K562 (cell line): Measurements from ENCODE around the gene COQ2. TPM values are rescaled to one million over a fixed set of nuclear protein-coding genes. Genes with fewer than 3 reads are reported as not detected.

Experiments used
- ATAC-seq: fragments of 200-7000 bp; cut with Tn5 transposase; 3 replicates; pipeline ENCODE4 v1.9.1; 2020; ENCODE audit warnings: moderate library complexity
- BruUV-seq: library from RNA; stranded (reverse); fragments of 400-500 nt; replicated peaks from 2 replicates; lab custom pipeline; 2021; lab: Mats Ljungman, UMichigan
- CTCF ChIA-PET: fragments of 300-600 bp; formaldehyde crosslinking; extraction: SDS; loops from one replicate; lab custom pipeline; 2021; ENCODE audit warnings: low intra/inter-chr PET ratio; lab: Yijun Ruan, JAX
- POLR2A ChIA-PET: fragments of 300-600, 350-650 bp; sonication (Branson Sonifier 250); formaldehyde crosslinking; extraction: SDS; loops from one replicate; lab custom pipeline; 2021; ENCODE audit warnings: antibody characterized with exemption, inconsistent platforms; lab: Yijun Ruan, JAX
- DNase-seq, 4 experiments: peaks; one replicate each; pipeline versions ENCODE4 v3.0.0 to v3.0.0-alpha.2; 2011 to 2018; ENCODE audit warnings: low spot score in 3 of 4, mixed read lengths in 3 of 4; ENCODE audit errors: extremely low read depth in 1 of 4
- FAIRE-seq: peaks from 2 replicates; lab custom pipeline; 2011; peaks lifted over from hg19 to GRCh38; lab: Jason Lieb, UNC
- H2AFZ ChIP-seq: 2 replicates; pipeline ENCODE4 v1.6.0; 2011; ENCODE audit warnings: low read depth, low read length, control low read depth, inconsistent platforms
- H3K27ac ChIP-seq: fragments of 200-600 bp; 3 replicates; pipeline ENCODE4 v1.8.0; 2011; ENCODE audit warnings: low read depth, mild to moderate bottlenecking, control low read depth, inconsistent platforms, low read length, moderate library complexity, mixed read lengths; ENCODE audit errors: extremely low read depth
- H3K27me3 ChIP-seq, 2 experiments: fragments of 300-600 bp in 1 of 2; 2 replicates in 1 of 2; 3 replicates in 1 of 2; pipeline versions ENCODE4 v1.6.0 to v1.8.0; 2011; ENCODE audit warnings: inconsistent platforms in 2 of 2, low read length in 2 of 2, mild to moderate bottlenecking in 1 of 2, mixed read lengths in 1 of 2, moderate library complexity in 1 of 2; ENCODE audit not compliant: control insufficient read depth in 2 of 2, insufficient read depth in 2 of 2
- H3K36me3 ChIP-seq: fragments of 300-600 bp; 3 replicates; pipeline ENCODE4 v1.8.0; 2011; ENCODE audit warnings: mild to moderate bottlenecking, low read length, inconsistent platforms; ENCODE audit not compliant: control insufficient read depth, insufficient read depth
- H3K4me1 ChIP-seq, 2 experiments: fragments of 200-600 bp in 1 of 2; replicated peaks in 1 of 2; 2 replicates in 1 of 2; 3 replicates in 1 of 2; pipeline versions ENCODE4 v1.5.1 to v1.8.0; 2011; ENCODE audit warnings: inconsistent platforms in 2 of 2, low read length in 2 of 2, mild to moderate bottlenecking in 1 of 2, mixed read lengths in 1 of 2, moderate library complexity in 1 of 2; ENCODE audit not compliant: control insufficient read depth in 2 of 2, insufficient read depth in 2 of 2
- H3K4me2 ChIP-seq: 2 replicates; pipeline ENCODE4 v1.6.1; 2011; ENCODE audit warnings: low read length, control low read depth, inconsistent platforms, mixed read lengths; ENCODE audit not compliant: insufficient read depth
- H3K4me3 ChIP-seq: fragments of 200-600 bp; sonication (generic), shearing (Covaris generic); 2 replicates; pipeline ENCODE4 v1.5.1; 2016; ENCODE audit warnings: control low read depth, inconsistent platforms
- H3K79me2 ChIP-seq: fragments of 200-600 bp; 3 replicates; pipeline ENCODE4 v1.8.0; 2011; ENCODE audit warnings: low read length, inconsistent platforms; ENCODE audit not compliant: control insufficient read depth, insufficient read depth
- H3K9ac ChIP-seq, 2 experiments: 2 replicates each; pipeline versions ENCODE4 v1.6.0 to v1.6.1; 2011; ENCODE audit warnings: low read depth in 2 of 2, low read length in 2 of 2, control low read depth in 1 of 2, inconsistent platforms in 1 of 2, mild to moderate bottlenecking in 1 of 2, mixed read lengths in 1 of 2; ENCODE audit not compliant: insufficient read depth in 1 of 2
- H3K9me1 ChIP-seq: one replicate; pipeline ENCODE4 v1.6.0; 2011; ENCODE audit warnings: inconsistent platforms, mild to moderate bottlenecking, low read length, moderate library complexity; ENCODE audit not compliant: control insufficient read depth, insufficient read depth
- H3K9me3 ChIP-seq: replicated peaks from 2 replicates; pipeline ENCODE4 v1.5.1; 2011; ENCODE audit warnings: low read depth, low read length, inconsistent platforms; ENCODE audit not compliant: control insufficient read depth, insufficient read depth
- H4K20me1 ChIP-seq: replicated peaks from 2 replicates; pipeline ENCODE4 v1.6.1; 2011; ENCODE audit warnings: low read length, inconsistent platforms, mixed read lengths; ENCODE audit not compliant: control insufficient read depth, insufficient read depth
- CEBPB ChIP-seq: fragments of 450-650 bp; IDR thresholded peaks from 2 replicates; pipeline ENCODE4 v1.6.1; 2016; ENCODE audit warnings: missing genetic modification characterization, missing compliant biosample characterization
- CEBPG ChIP-seq, 3 experiments: fragments of 200-800 bp in 1 of 3; sonication (Bioruptor generic) in 1 of 3; sonication (generic) in 1 of 3; formaldehyde crosslinking in 1 of 3; IDR thresholded peaks in 2 of 3; conservative IDR thresholded peaks in 1 of 3; 2 replicates each; pipeline versions ENCODE4 v1.6.1 to v1.8.0; 2016 to 2022; ENCODE audit warnings: missing compliant biosample characterization in 2 of 3, missing genetic modification characterization in 2 of 3, mild to moderate bottlenecking in 1 of 3, missing genetic modification reagents in 1 of 3
- ELF1 ChIP-seq: fragments of 200-800 bp; sonication (Bioruptor generic); IDR thresholded peaks from 2 replicates; pipeline ENCODE4 v1.6.1; 2016; ENCODE audit warnings: missing genetic modification characterization, missing compliant biosample characterization
- EP300 ChIP-seq: IDR thresholded peaks from 2 replicates; pipeline ENCODE4 v1.6.1; 2012; ENCODE audit warnings: low read length, improper control_type of control experiment
- GABPA ChIP-seq: fragments of 200-800 bp; sonication (Bioruptor generic); conservative IDR thresholded peaks from 2 replicates; pipeline ENCODE4 v1.6.1; 2016; ENCODE audit warnings: low read depth, missing genetic modification characterization, missing compliant biosample characterization
- ILK ChIP-seq: fragments of 450-650 bp; IDR thresholded peaks from 2 replicates; pipeline ENCODE4 v1.6.1; 2016; ENCODE audit warnings: missing genetic modification characterization, low read depth, mild to moderate bottlenecking, missing compliant biosample characterization, moderate library complexity, borderline replicate concordance
- SUPT5H ChIP-seq: fragments of 450-650 bp; IDR thresholded peaks from 2 replicates; pipeline ENCODE4 v1.6.1; 2016
- TCF3 ChIP-seq: sonication (generic); formaldehyde crosslinking; IDR thresholded peaks from 2 replicates; pipeline ENCODE4 v1.4.0; 2020; ENCODE audit warnings: mild to moderate bottlenecking, missing genetic modification reagents
- ZNF561 ChIP-seq: fragments of 450-650 bp; formaldehyde crosslinking; conservative IDR thresholded peaks from 2 replicates; pipeline ENCODE4 v1.4.0; 2020; ENCODE audit warnings: mild to moderate bottlenecking, moderate library complexity
- ZNF766 ChIP-seq: fragments of 200-800 bp; sonication (Bioruptor generic); conservative IDR thresholded peaks from 2 replicates; pipeline ENCODE4 v1.6.1; 2016; ENCODE audit warnings: missing genetic modification characterization, missing compliant biosample characterization
- WGBS: fragments of 100-300 bp; shearing (Covaris generic); methylation state at CpG from one replicate; pipeline ENCODE4 v1.1.6; 2016; ENCODE audit warnings: low coverage, mixed read lengths; ENCODE audit not compliant: insufficient coverage; ENCODE audit errors: missing lambda C conversion rate; 5-methylcytosine and 5-hydroxymethylcytosine counted together
- in situ Hi-C: fragments of 300-500 bp; cut with MboI; formaldehyde crosslinking; loops from 4 replicates; pipeline ENCODE4 v1.15.0; 2018; ENCODE audit warnings: inconsistent platforms, mixed read lengths
- intact Hi-C: fragments of 100-400 bp; cut with micrococcal nuclease; formaldehyde crosslinking; loops from 2 replicates; pipeline ENCODE4 v1.14.2; 2022
- polyA plus RNA-seq, 8 experiments: library from polyadenylated mRNA; depleted of rRNA in 4 of 8; stranded (reverse) in 5 of 8; unstranded in 3 of 8; fragments of >200 nt; fragmentation: Nextera tagmentation in 2 of 8; fragmentation: Illumina TruSeq in 1 of 8; extraction: Ambion mirVana in 2 of 8; extraction: Trizol in 1 of 8; gene quantifications; 2 replicates each; pipeline versions ENCODE4 v1.2.1 to v1.2.3, GENCODE V29; 2011 to 2014; ENCODE audit warnings: inconsistent platforms in 1 of 8, missing spikeins in 1 of 8
- total RNA-seq, 7 experiments: library from RNA; depleted of rRNA in 6 of 7; stranded (reverse); fragments of >200 nt in 6 of 7; fragmentation: Illumina TruSeq in 2 of 7; extraction: Trizol in 2 of 7; gene quantifications; 2 replicates each; pipeline versions ENCODE4 v1.2.1 to v1.2.3, GENCODE V29; 2011 to 2021; ENCODE audit warnings: low replicate concordance in 1 of 7
- TF ChIP-seq, protein P1 (sequence below): sonication (generic); IDR thresholded peaks from 2 replicates; pipeline ENCODE4 v1.6.1; 2016
- TF ChIP-seq, protein P2 (sequence below), 2 experiments: IDR thresholded peaks in 1 of 2; conservative IDR thresholded peaks in 1 of 2; 2 replicates each; pipeline ENCODE4 v1.6.1; 2016; ENCODE audit warnings: low read depth in 2 of 2, mild to moderate bottlenecking in 1 of 2, missing compliant biosample characterization in 1 of 2, missing genetic modification characterization in 1 of 2, moderate library complexity in 1 of 2

COQ2 gene
- total and polyA plus RNA-seq, 9 of the 15 experiments (the other 6 are each of a cell fraction or from before 2014, with no cell fraction given), result 1.9 to 13.5 (median 11.8) TPM

DNA sequence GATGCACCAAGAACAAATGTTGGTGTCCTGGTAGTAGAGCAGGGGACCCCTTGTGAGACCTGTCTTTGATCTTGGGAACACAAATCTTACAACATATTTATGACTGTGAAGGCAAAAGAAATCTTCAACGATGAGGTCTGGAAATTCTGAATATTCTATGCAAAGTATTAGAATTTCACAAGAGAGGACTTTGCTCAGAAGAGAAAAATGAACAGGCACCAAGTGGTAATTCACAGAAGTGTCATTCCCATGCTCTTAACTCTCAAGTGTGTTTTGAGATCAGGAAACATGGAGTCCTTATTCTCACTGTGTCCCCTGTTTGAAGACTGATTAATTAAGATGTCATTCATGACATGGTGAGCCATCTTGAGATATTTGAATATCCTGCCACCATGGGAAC is 52.5 kb downstream of the COQ2 start:
- no peaks in the 10 kb centered on the region for H3K27me3 ChIP-seq
- CTCF ChIA-PET, result no interaction called here
- no peaks in the 10 kb centered on the region for H3K9me3 ChIP-seq
- 0% methylated on average over 1 of the region's 1 CpG for WGBS
- no peak overlapping the region for H3K4me2 ChIP-seq
- in situ Hi-C loops, result no loop called here
- FAIRE-seq, result no peak
- no peaks in the 10 kb centered on the region; a peak in 1 of 5 replicates for H3K4me1 ChIP-seq
- TF ChIP-seq EP300, result no peak
- TF ChIP-seq, all 486 proteins: peak for 0
- intact Hi-C loops, result no loop called here
- H3K4me3 ChIP-seq, result no peak overlapping the region
- no peak overlapping the region for H3K9ac ChIP-seq
- BruUV-seq, result no TSS peak
- DNase-seq (no peak), ATAC-seq (no peak)
- no peaks in the 10 kb centered on the region for H3K79me2 ChIP-seq
- no peaks in the 10 kb centered on the region for H3K9me1 ChIP-seq
- H3K36me3 ChIP-seq, result no peaks in the 10 kb centered on the region
- POLR2A ChIA-PET, result interaction anchor here (0.6 kb wide), 1 partner anchor 435 kb away, joined by 3 read pairs; no protein-coding TSS in a partner anchor
- no peak overlapping the region for H3K27ac ChIP-seq
- H4K20me1 ChIP-seq, result no peaks in the 10 kb centered on the region
- H2AFZ ChIP-seq, result no peak overlapping the region

DNA sequence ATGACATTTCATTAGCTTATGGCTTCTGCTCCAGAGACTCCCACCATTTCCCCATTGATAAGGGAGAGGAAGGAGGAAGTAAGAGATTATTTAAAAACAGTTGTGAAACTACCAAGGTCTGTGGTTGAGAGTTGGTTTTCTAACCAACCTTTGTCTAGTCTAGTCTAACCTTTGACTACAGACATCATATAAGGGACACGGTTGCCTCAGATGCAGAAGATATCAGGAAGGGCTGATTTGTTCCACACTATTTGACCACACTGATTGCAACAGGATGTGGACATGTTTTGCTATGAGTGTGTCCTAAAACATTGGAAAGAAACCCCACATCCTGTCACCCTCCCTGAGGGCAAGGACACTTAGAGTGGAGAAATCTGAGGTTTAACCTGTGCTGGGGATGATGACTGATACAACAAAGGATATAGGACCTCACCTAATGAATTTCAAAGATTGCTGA is 53.0 kb downstream of the COQ2 start:
- BruUV-seq, result no TSS peak
- no peak for DNase-seq
- intact Hi-C loops, result no loop called here
- POLR2A ChIA-PET, result no interaction called here
- no peak overlapping the region for H3K4me2 ChIP-seq
- in situ Hi-C loops, result no loop called here
- no peak overlapping the region for H3K4me3 ChIP-seq
- no peak for ATAC-seq
- CTCF ChIA-PET, result no interaction called here
- H4K20me1 ChIP-seq, result no peaks in the 10 kb centered on the region
- H3K27ac ChIP-seq, result no peak overlapping the region
- H3K36me3 ChIP-seq, result no peaks in the 10 kb centered on the region
- H3K9me3 ChIP-seq, result no peaks in the 10 kb centered on the region
- no peaks in the 10 kb centered on the region for H3K27me3 ChIP-seq
- no peaks in the 10 kb centered on the region; a peak in 1 of 5 replicates for H3K4me1 ChIP-seq
- H3K9me1 ChIP-seq, result no peaks in the 10 kb centered on the region
- no peak overlapping the region for H2AFZ ChIP-seq
- 0% methylated on average over 1 of the region's 1 CpG for WGBS
- no peaks in the 10 kb centered on the region for H3K79me2 ChIP-seq
- H3K9ac ChIP-seq, result no peak overlapping the region
- FAIRE-seq, result no peak
- TF ChIP-seq GABPA (tag), result peak; percentile 48
- TF ChIP-seq, protein P1, sequence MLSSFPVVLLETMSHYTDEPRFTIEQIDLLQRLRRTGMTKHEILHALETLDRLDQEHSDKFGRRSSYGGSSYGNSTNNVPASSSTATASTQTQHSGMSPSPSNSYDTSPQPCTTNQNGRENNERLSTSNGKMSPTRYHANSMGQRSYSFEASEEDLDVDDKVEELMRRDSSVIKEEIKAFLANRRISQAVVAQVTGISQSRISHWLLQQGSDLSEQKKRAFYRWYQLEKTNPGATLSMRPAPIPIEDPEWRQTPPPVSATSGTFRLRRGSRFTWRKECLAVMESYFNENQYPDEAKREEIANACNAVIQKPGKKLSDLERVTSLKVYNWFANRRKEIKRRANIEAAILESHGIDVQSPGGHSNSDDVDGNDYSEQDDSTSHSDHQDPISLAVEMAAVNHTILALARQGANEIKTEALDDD, result peak; percentile 81
- TF ChIP-seq ILK (tag), result no peak
- no peak; the same call in 1 of the 2 replicates for TF ChIP-seq ZNF766 (CRISPR knock-in tag)
- TF ChIP-seq SUPT5H, result no peak
- TF ChIP-seq ELF1 (tag), result 0 out of 2 replicates have a peak, but pooled peaks have one; percentile 25
- 0 out of 2 replicates have a peak, but pooled peaks have one; percentile 38 for TF ChIP-seq CEBPB (tag)
- no peak for TF ChIP-seq ZNF561
- TF ChIP-seq, protein P2, sequence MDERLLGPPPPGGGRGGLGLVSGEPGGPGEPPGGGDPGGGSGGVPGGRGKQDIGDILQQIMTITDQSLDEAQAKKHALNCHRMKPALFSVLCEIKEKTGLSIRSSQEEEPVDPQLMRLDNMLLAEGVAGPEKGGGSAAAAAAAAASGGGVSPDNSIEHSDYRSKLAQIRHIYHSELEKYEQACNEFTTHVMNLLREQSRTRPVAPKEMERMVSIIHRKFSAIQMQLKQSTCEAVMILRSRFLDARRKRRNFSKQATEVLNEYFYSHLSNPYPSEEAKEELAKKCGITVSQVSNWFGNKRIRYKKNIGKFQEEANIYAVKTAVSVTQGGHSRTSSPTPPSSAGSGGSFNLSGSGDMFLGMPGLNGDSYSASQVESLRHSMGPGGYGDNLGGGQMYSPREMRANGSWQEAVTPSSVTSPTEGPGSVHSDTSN (CRISPR knock-in tag; IDR thresholded peaks at IDR 0.05; ENCODE audit: low read depth), result no peak
- TF ChIP-seq, protein P2 (tag; conservative IDR thresholded peaks at IDR 0.05; ENCODE audit: low read depth), result no peak
- TF ChIP-seq CEBPG (CRISPR knock-in tag; IDR thresholded peaks at IDR 0.05), result no peak
- TF ChIP-seq CEBPG (tag; conservative IDR thresholded peaks at IDR 0.05 in 1 of 2, IDR thresholded peaks at IDR 0.05 in 1 of 2), result peak; percentile 21 to 84; a peak in 2 of 4 replicates
- TF ChIP-seq TCF3 (CRISPR knock-in tag), result no peak
